Calu3 (cell line): Measurements from ENCODE around the gene POU3F2. TPM values are rescaled to one million over a fixed set of nuclear protein-coding genes. Genes with fewer than 3 reads are reported as not detected.

ENCODE experiments used
- BruUV-seq: library from RNA; stranded (reverse); fragments of 400-500 nt; replicated peaks from 2 replicates; lab custom pipeline; 2021; lab: Mats Ljungman, UMichigan
- CTCF ChIA-PET: fragments of 300-600 bp; sonication (Branson Sonifier 250); formaldehyde crosslinking; loops from one replicate; lab custom pipeline; 2022; ENCODE audit warnings: antibody characterized with exemption; lab: Charles Lee
- DNase-seq: peaks from one replicate; pipeline ENCODE4 v3.0.0; 2022
- H3K27ac Mint-ChIP-seq: one replicate; pipeline ENCODE4 v1.8.0; 2022; ENCODE audit warnings: mixed read lengths; ENCODE audit not compliant: unreplicated experiment
- H3K27me3 Mint-ChIP-seq: one replicate; pipeline ENCODE4 v1.8.0; 2022; ENCODE audit warnings: mixed read lengths; ENCODE audit not compliant: unreplicated experiment
- H3K36me3 Mint-ChIP-seq: one replicate; pipeline ENCODE4 v1.8.0; 2022; ENCODE audit warnings: mild to moderate bottlenecking, moderate library complexity, mixed read lengths; ENCODE audit not compliant: insufficient read depth, unreplicated experiment
- H3K4me1 Mint-ChIP-seq: one replicate; pipeline ENCODE4 v1.8.0; 2022; ENCODE audit warnings: mild to moderate bottlenecking, low read depth, mixed read lengths; ENCODE audit not compliant: unreplicated experiment
- H3K4me3 Mint-ChIP-seq: one replicate; pipeline ENCODE4 v1.8.0; 2022; ENCODE audit warnings: mild to moderate bottlenecking, low read depth, moderate library complexity, mixed read lengths; ENCODE audit not compliant: unreplicated experiment
- H3K9me3 Mint-ChIP-seq: one replicate; pipeline ENCODE4 v1.8.0; 2022; ENCODE audit warnings: low read depth, mixed read lengths; ENCODE audit not compliant: unreplicated experiment
- CTCF ChIP-seq: fragments of 200-600 bp; IDR thresholded peaks from one replicate; pipeline ENCODE4 v1.8.0; 2022; ENCODE audit warnings: antibody characterized with exemption; ENCODE audit not compliant: unreplicated experiment
- intact Hi-C: fragments of 100-400 bp; cut with micrococcal nuclease; formaldehyde crosslinking; loops from one replicate; pipeline ENCODE4 v1.10.0; 2022; ENCODE audit not compliant: unreplicated experiment
- total RNA-seq: library from RNA; stranded (reverse); gene quantifications from 2 replicates; pipeline ENCODE4 v1.2.3, GENCODE V29; 2022

POU3F2 gene
- total RNA-seq, 1 experiment from 2014 or later = not detected

GRCh38 chr6:98816799-98817198 lies 17.6 kb upstream of the POU3F2 start:
- no peak for DNase-seq
- no peaks in the 10 kb centered on the region for H3K9me3 Mint-ChIP-seq
- H3K4me1 Mint-ChIP-seq = no peaks in the 10 kb centered on the region
- H3K36me3 Mint-ChIP-seq = no peaks in the 10 kb centered on the region
- no peak for TF ChIP-seq CTCF
- CTCF ChIA-PET = no interaction called here
- intact Hi-C loops = no loop called here
- BruUV-seq = no TSS peak
- peaks cover 38% of the 10 kb centered on the region for H3K27me3 Mint-ChIP-seq
- H3K4me3 Mint-ChIP-seq = no peak overlapping the region
- no peak overlapping the region for H3K27ac Mint-ChIP-seq

GRCh38 chr6:98821756-98822405 lies 12.5 kb upstream of the POU3F2 start:
- no peak for DNase-seq
- no peaks in the 10 kb centered on the region for H3K36me3 Mint-ChIP-seq
- CTCF ChIA-PET = no interaction called here
- no TSS peak for BruUV-seq
- intact Hi-C loops = no loop called here
- no peak for TF ChIP-seq CTCF
- H3K27ac Mint-ChIP-seq = no peak overlapping the region
- H3K4me1 Mint-ChIP-seq = no peaks in the 10 kb centered on the region
- peaks cover 75% of the 10 kb centered on the region for H3K27me3 Mint-ChIP-seq
- H3K9me3 Mint-ChIP-seq = no peaks in the 10 kb centered on the region
- no peak overlapping the region for H3K4me3 Mint-ChIP-seq

- TF ChIP-seq CTCF = no peak
- CTCF ChIA-PET = interaction anchor here (1.8 kb wide), 1 partner anchor 11 kb away, joined by 7 read pairs; the partner anchor contains the start of gene POU3F2
- Mint-ChIP-seq H3K27me3 (peaks cover 85% of the 10 kb centered on the region), H3K4me1 (no peaks in the 10 kb centered on the region), H3K4me3 (peak overlapping the region; percentile 25), H3K9me3 (no peaks in the 10 kb centered on the region), H3K27ac (no peak overlapping the region), H3K36me3 (no peaks in the 10 kb centered on the region)
- no TSS peak for BruUV-seq
- no peak for DNase-seq
- intact Hi-C loops = no loop called here
These were observed 10.8 kb upstream of the POU3F2 start for GRCh38 chr6:98823428-98824161.

DNA sequence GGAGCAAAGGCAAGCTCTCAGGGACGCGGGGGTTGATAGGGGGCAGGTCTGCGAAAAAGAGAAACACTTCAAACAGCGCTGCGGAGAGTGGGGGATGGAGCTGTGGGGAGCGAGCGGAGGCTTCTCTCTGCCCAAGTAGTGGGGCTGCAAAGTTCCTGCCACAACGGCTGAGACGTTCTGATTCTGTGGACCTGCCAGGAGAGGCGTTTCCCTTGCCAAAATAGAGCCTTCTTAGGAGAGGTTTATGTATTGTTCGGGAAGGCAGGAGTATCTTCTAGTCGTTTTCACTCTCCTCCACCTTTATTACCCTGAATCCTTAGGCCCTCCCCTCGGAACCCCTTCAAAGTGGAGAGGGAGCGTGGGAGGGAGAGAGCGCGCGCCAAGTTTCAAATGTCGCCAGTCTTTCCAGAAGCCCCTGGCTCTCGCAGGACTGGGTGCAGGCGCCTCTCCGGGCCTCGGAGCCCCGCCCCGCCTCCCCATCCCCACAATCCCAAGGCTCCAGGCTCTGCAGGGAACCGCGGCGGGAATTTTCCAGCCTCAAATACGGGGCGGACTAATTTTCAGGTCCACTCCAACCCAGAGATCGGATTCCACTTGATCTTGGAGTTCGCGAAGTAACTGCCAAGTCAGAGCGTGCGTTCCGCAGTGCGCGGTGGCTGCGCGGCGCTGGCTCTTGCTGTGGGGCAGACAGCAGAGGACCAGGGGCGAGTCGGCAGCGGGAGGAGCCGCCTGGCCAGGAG lies 10.0 kb upstream of the POU3F2 start:
- Mint-ChIP-seq H3K4me3 (peak overlapping the region; percentile 25), H3K4me1 (no peaks in the 10 kb centered on the region), H3K36me3 (no peaks in the 10 kb centered on the region), H3K9me3 (no peaks in the 10 kb centered on the region), H3K27me3 (peaks cover 85% of the 10 kb centered on the region), H3K27ac (no peak overlapping the region)
- no peak for TF ChIP-seq CTCF
- no TSS peak for BruUV-seq
- no peak for DNase-seq
- CTCF ChIA-PET = interaction anchor here (1.8 kb wide), 1 partner anchor 10 kb away, joined by 7 read pairs; the partner anchor contains the start of gene POU3F2
- intact Hi-C loops = no loop called here
